Dermis microvascular lymphatic vessel endothelial cell (primary cell): ENCODE data around the gene CBFB. TPM values are rescaled to one million over a fixed set of nuclear protein-coding genes. Genes with fewer than 3 reads are reported as not detected.
"Not testable (repeated sequence)": the region's sequence is repeated elsewhere in the genome, so short reads cannot be mapped to it uniquely, and the experiment has no call there.

Experiments
- DNase-seq, 2 donors: peaks; one replicate each; pipeline versions ENCODE4 v3.0.0 to v3.0.0-alpha.2; 2010; ENCODE audit warnings: low read depth in 2 of 2
- total RNA-seq: library from RNA; depleted of rRNA; stranded (reverse); fragments of >200 nt; gene quantifications from 2 replicates; pipeline ENCODE4 v1.2.1, GENCODE V29; 2014

Gene CBFB
- 44.8 and 51.1 TPM in 2 replicates for total RNA-seq

DNA sequence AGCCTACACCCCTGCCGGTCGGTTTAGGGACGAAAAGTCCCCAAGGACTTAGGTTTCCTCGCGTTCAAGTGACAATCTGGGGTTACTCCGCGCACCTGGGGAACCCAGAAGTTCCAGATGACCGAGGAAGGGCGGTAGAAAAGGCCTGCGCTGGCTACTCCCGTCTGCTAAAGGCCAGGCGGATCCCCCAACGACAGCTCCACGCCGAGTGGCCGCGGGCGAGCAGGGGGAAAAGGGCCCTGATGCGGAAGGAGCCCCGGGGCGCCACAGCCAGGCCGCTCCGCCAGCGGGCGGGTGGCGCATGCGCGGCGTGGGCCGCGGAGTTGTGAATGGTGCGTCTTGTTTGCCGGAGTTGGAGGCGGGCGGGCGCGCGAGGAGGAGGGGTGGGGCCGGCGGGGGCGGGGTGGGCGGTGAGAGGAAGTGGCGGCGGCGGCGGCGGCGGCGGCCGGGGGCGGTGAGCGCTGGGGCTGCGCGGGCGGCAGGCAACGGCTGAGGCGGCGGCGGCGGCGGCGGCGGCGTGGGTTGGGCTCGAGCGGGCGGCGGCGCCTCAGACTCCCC lies at the start of gene CBFB:
CBFB (plus strand) TSS at position 454 of the 558 bp plus-strand sequence. CDS start 259 bp downstream, outside the sequence.
- DNase-seq, result peak; percentile 75 to 93

DNA sequence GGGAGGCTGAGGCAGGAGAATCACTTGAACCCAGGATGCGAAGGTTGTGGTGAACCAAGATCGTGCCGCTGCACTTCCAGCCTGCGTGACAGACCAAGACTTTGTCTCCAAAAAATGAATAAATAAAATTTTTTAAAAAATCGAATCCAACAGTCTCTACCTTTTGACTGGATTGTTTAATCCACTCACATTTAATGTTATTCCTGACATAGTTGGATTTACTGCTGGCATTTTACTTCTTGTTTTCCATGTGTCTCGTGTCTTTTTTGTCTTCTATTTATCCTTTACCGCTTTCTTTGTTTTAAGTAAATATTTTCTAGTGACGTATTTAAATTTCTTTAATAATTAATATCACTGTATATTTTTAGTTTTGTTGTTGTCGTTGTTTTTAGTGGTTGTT lies 45.9 kb upstream of the CBFB start:
- DNase-seq, result no peak

DNA sequence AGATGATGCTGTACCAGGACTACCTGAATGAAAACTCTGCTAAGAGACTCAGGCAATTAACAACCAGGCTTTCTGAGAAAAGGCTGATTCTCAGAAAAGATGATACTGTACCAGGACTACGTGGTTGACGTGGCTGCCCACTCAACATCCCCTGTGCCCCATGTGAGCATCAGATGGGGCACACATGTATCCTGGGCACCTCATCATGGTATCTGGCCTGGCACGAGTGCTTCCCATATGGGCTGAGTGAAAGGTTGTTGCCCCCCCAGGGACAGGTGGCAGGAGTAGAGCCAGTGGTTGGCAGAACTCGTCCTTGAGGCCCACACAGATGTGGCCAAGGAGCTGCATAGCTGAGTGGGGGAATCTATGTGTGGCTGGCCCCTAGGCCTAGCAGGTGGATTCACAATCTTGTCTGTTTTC lies 44.0 kb upstream of the CBFB start:
- no peak for DNase-seq

DNA sequence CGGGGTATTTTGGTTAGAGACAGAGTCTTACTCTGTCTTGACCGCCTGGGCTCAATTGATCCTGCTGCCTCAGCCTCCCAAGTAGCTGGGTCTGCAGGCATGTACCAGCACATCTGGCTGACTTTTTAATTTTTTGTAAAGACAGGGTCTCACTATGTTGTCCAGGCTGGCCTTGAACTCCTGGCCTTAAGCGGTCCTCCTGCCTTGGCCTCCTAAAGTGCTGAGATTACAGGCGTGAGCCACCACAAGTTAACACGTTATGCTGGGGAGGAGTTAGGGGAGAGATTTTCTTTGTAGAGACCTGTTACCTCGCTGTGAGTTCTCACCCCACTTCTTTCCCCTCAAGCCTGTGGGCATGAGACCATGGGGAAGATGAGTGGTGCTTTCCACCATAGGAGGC lies 42.4 kb upstream of the CBFB start:
- no peak for DNase-seq

DNA sequence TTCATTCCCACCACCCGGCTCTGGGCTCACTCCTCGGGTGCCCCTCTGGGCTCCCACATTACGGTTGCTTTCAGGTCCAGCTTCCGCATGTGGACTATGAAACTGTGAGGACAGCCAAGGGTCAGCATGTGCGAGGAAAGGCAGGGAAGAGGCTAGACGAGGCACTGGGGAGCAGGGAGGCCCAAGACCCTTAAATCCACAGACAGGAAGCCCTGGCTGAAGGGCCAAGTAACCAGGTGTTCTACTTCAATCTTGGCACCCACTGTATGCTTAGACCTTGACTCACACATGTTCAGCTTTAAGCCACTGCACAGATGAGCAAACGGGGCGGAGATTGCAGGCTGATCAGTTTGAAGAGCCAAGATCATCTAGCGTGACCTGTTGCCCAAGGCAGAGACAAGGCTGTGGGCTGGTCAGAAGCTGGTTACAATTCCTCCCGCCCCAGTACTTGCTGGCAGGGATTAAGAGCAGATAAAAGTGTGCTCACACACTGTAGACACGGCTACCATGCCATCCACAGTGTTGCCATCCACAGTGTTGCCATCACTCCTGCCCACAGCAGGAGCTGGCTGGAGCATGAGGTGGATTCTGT lies 40.7 kb upstream of the CBFB start, which contains the start of gene CES4A:
CES4A (plus strand) TSS at position 393 of the 592 bp plus-strand sequence; CDS start at position 577, 184 bp downstream.
- DNase-seq, result no peak

DNA sequence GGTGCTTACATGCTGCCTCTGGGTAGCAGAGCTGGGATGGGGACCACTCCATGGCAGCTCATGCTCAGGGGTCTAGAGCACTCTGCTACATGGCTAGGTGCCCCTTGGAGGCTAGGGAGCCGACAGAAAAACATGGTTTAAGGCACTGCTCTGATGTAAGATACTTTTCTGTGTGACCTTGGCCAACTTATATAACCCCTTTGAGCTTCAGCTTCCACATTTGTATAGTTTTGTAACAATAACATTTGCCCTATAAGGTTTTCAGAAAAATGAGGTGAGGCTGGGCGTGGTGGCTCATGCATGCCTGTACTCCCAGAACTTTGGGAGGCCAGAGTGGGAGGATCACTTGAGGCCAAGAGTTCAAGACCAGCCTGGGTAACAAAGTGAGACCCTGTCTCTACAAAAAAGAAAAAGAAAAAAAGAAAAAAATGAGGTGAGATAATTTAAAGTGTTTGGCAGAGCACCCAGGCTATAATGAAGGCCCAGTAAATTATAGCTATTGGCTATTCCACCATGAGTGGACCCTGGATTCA lies 37.3 kb upstream of the CBFB start:
- no peak for DNase-seq

DNA sequence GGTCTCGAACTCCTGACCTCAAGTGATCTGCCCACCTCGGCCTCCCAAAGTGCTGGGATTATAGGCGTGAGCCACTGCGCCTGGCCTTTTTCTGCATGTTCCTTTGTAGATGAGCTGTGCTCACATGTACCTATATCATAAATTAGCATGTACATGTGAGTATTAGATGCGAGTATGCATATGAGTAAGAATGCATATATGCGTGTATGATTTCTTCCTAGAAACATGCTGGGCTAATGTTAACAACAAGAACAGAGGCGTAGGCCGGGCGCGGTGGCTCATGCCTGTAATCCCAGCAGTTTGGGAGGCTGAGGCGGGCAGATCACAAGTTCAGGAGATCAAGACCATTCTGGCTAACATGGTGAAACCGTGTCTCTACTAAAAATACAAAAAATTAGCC lies 35.4 kb upstream of the CBFB start:
- not testable (repeated sequence) for DNase-seq

DNA sequence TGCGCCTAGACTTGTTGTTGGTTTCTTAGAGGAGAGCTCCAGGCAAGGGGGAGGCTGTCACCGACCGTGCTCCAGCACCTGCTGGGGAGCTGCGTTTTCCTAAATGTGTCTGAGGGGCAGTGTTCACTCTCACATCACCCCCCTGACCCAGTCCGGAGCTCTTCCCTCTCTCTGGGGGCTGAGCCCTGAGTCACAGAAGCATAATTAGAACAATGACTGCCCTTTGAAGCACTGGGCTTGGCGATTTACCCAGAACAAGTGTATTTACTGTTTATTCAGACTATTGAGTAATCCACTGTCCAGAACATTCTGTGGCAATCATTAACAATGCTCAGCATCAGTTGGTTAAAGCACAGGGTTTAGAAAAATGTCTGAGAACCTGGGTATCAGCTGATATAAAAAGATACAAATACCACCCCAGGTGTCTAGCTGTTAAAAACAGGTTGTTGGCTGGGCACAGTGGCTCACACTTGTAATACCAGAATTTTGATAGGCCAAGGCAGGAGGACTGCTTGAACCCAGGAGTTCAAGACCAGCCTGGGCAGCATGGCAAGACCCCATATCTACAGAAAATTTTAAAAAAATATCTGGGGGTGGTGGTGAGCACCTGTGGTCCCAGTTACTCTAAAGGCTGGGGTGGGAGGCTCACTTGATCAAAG lies 32.5 kb upstream of the CBFB start:
- DNase-seq, result peak in 1 of 2 donors; percentile 27

DNA sequence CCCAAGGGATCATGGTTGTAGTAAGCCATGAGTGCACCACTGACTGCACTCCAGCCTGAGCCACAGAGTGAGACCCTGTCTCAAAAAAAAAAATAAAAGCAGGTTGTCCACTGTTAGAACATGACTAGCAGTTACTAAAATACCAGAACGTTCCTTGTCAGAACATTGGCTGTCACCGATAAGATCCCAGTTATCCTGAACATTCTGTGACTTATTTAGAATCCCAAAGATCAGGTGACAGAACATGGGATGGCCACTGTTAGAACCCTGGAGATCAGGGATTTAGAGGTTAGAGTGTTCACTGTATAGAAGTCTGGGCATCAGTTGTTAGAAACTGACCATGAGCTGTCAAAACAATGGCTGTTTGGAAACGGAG lies 32.0 kb upstream of the CBFB start:
- DNase-seq, result no peak

DNA sequence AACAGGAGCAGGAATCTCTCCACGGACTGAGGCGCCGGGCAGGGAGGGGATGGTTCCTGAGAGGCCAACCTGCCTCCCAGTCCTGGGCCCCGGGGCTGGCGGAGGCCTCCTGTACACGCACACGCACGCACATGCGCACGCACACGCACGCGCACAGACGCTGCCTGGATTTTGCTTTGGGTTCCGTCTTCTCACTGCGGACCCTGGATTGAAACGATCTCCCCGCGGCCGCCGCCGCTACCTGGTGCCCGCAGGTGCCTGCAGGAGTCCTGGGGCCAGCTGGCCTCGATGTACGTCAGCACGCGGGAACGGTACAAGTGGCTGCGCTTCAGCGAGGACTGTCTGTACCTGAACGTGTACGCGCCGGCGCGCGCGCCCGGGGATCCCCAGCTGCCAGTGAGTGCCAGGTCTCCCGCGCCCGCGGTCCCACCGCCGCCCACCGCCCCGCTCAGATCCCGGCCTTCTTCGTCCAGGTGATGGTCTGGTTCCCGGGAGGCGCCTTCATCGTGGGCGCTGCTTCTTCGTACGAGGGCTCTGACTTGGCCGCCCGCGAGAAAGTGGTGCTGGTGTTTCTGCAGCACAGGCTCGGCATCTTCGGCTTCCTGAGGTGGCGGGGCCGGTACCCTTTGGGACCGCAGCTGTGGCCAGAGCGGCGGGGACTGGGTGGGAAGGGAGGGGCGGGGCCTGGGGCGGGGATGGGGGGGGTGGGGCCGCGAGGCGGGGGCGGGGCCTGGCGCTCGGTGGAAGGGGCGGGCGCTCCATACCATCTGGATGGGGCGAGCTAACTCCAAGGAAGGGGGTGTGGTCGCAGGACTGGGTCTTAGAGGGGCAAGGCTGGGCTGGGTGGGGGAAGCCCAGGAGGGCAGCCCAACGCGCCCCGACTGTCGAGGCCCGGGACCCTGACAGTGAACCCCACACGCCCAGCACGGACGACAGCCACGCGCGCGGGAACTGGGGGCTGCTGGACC lies 28.3 kb upstream of the CBFB start:
- peak in 1 of 2 donors; percentile 27 for DNase-seq

DNA sequence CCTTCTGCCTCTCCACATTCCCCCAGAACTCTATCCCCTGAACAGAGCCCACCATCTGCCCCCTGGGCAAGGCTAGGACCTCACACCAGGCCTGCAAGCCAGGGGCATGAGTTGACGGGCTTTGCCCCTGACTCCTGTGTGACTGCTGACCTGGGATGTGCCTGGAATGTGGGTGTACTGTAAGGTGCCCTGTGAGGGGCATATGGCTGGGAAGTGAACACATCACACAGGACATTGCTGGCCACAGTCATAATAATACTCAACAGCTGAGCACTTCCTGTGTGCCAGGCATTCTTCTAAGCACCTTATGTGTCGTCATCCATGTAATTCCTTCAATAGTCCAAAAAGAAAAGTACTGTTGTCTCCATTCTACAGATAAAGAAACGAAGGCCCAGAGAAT lies 27.2 kb upstream of the CBFB start:
- no peak for DNase-seq

DNA sequence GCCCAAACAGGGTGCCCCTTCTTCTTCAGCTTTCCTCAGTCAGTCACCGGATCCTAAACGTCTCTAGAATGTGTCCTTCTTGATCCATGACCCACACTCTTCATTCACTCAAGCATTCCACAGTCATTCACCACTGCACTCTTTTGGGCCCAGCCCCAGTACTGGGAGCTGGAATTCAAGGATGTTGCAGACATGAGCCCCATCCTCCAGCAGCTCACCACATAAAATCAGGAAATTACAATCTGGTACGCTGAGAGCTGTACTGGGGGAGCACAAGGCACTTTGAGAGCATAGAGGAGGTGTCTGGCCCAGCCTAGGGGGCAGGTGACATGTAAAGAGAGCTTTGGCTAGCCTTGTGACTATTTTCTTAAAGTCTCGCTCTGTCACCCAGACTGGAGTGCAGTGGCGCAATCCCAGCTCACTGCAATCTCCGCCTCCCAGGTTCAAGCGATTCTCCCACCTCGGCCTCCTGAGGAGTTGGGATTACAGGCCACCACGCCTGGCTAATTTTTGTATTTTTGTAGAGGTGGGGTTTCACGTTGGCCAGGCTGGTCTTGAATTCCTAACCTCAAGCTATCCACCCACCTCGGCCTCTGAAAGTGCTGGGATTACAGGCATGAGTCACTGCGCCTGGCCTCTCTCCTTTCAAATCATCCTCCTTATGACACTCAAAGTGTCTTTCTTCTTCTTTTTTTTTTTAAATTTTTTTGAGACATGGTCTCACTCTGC lies 21.9 kb upstream of the CBFB start:
- DNase-seq, result no peak

DNA sequence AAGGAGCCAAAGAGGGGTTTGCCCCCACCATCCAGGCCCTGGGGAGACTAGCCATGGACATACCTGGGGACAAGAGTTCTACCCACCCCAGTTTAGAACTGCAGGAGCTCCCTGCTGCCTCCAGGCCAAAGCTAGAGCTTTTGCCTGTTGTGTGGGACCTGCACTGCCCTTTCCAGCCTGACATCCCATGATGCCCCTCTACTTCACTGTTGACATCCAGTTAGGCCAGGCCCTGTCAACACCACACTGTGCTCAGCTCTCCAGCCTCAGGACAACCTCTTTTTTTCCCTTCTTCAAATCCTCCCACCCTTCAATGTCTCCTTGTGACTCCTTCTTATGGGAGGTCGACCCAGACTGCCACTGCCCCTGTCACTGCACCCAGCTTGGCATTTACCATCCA lies 19.8 kb upstream of the CBFB start:
- DNase-seq, result no peak

DNA sequence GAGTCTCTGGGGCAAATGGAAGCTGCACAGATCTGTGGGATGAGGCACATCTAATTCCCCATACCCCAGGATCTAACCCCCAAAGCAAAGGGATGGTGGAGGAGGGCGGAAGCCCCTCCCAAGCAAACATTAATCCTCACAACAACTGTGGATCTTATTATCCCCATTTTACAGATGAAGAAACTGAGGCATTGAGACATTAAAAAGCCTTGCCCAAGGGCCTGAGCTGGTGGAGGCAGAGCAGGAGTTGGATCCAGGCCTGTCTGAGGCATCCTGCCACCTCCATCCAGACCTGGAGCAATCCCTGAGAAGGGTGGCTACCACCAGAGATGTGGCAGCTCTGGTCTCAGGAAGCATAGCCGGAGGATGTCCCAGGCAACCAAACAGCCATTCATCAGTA lies 17.7 kb upstream of the CBFB start:
- no peak for DNase-seq

DNA sequence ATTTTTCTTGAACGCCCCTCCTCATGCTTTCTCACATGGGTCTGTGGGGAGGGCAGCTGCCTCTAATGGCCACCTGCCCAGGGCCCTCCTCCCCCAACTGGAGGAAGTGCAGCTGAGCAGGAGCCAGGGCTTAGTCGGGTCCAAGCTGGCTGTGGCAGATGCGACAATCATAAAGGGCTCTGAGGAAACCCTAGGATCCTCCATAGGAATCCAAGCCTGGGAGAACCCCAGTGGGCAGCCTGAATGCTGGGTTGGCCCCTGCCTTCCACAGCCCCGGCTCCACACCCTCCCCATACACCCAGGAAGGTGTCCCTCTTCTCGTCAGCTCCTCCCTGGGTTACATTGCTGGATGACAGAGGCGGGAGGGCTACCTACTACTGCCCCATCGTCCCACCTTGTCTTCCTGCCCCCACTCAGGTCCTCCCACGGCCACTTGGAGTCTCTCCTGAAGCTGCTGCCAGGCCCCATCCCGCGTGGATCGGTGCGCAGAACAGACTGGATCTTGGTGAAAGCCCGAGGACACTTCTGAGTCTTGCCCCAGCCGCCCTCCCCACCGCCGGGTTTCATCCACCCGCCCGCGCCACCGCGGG lies 15.6 kb upstream of the CBFB start:
- no peak for DNase-seq

DNA sequence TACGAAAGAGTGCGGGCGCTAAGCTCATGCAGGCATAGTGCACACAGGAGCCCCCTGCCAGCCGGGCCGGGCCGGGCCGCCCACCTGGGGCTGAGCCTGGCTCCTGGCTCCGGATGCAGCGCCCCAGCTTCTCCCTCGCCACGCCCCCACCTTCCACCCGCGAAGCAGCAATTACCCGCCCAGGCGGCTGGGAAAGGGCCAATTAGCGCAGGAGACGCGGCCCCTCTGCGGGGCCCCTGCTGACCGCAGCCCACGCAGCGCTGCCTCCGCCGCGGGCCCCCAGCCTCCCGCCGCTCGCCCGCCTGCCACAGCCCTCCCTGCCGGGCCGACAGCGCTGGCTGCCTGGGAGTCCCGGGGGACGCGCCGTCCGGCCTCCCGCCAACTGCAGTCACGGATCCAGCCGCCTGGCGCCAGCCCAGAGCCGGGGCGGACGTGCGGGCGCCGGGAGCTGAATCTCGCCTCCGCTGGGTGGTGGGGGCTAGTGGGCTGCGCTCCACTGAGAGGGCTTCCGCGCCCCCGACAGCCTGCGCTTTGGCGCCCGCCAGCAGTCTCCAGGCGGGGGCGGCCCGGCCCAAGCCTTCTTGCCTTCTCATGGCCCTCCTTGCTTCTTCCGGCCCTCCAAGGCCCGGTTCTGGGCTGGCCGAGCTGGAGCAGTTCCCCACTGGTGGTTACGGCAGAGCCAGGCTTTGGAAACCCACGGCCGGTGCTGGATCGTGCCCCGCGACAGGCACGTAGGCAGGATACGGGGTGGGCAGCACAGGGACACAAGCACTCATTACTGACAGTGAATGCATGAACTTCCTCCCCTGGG lies 14.9 kb upstream of the CBFB start:
- peak in 1 of 2 donors; percentile 67 for DNase-seq

DNA sequence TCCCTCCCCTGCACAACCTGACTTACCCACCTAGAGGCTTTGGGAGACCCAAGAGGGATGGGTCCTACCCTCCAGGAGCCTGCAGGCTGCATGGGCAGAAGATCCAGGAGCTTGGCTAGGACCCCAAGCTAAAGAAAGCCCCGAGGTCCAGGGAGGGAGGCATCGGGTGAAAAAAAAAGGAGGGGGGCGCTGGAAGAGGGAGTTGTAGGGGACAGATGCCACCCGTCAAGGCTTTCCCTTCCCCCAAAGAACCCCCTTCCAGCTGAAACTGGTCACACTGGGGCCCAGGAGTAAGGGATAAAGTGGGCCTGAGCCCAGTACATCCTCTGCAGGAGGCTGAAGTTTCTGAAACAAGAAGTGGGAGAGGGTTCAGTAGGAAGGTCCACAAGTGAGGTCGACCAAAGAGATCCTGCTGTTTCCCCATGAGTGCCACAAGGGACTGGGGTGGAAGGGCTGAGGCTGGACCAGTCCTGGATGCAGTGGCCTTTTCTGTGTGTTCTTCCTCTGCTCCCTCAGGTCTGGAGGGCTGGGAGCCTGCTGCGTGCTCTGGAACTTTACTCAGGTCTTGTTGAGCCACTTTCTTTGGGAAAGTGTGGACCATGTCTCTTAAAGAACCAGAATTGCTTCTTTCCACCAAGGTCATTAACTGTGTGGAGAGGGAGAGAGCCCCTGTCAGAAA lies 14.2 kb upstream of the CBFB start:
- DNase-seq, result no peak

DNA sequence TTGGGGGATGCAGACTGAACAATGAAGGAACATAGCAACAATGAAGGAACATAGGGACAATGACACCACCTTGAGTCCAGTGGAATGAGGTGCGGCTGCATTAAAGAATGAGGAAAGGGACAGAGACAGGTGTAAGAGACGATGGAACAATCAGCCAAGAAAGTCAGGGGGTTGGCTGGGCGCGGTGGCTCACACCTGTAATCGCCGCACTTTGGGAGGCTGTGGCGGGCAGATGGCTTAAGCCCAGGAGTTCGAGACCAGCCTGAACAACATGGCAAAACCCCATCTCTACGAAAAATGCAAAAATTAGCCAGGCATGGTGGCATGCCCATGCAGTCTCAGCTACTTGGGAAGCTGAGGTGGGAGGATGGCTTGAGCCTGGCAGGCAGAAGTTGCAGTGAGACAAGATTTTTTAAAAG lies 13.6 kb upstream of the CBFB start:
- DNase-seq, result no peak

DNA sequence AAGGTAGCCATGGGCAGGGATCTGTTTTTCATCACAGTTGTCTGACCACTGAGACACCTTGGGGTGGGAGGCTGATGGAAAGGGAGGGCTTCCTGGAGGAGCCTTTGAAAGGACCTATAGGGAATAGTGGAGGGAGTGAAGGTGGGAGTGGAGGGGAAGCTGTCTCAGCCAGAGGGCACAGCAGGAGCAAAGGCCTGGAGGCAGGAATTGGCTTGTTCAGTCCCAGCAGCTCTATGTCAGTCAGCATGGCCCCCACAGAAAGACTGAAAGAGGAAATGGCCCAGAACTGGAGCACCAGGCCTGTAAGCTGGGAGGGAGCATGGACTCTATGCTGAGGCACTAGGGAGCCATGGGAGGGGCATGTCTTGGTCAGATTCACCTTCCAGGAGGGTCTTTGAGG lies 12.8 kb upstream of the CBFB start:
- no peak for DNase-seq
